H9 (cell line): ENCODE measurements around the gene TRPC4AP. TPM values are rescaled to one million over a fixed set of nuclear protein-coding genes. Genes with fewer than 3 reads are reported as not detected.
"Not testable (repeated sequence)": the region's sequence is repeated elsewhere in the genome, so short reads cannot be mapped to it uniquely, and the experiment has no call there.

ENCODE experiments used
- DNase-seq: peaks from one replicate; pipeline ENCODE4 v3.0.0-alpha.2; 2017
- H2AFZ ChIP-seq: one replicate; pipeline ENCODE4 v1.6.1; 2013; ENCODE audit warnings: mild to moderate bottlenecking, low read length, control low read depth, moderate library complexity
- H2AK5ac ChIP-seq: 2 replicates; pipeline ENCODE4 v1.6.1; 2013; ENCODE audit warnings: low read length, control low read depth, mixed read lengths; ENCODE audit not compliant: insufficient read length
- H2BK120ac ChIP-seq: one replicate; pipeline ENCODE4 v1.6.1; 2013; ENCODE audit warnings: low read depth, mild to moderate bottlenecking, low read length, control low read depth, inconsistent platforms; ENCODE audit not compliant: poor library complexity, severe bottlenecking
- H2BK12ac ChIP-seq: 2 replicates; pipeline ENCODE4 v1.6.1; 2013; ENCODE audit warnings: low read length, control low read depth, mixed read lengths, low read depth; ENCODE audit not compliant: insufficient read length
- H2BK15ac ChIP-seq: 2 replicates; pipeline ENCODE4 v1.6.1; 2013; ENCODE audit warnings: low read depth, low read length, control low read depth
- H2BK20ac ChIP-seq: one replicate; pipeline ENCODE4 v1.6.1; 2013; ENCODE audit warnings: low read depth, mild to moderate bottlenecking, low read length, control low read depth, inconsistent platforms; ENCODE audit not compliant: poor library complexity, severe bottlenecking
- H2BK5ac ChIP-seq: 2 replicates; pipeline ENCODE4 v1.6.1; 2013; ENCODE audit warnings: low read length, control low read depth, mixed read lengths; ENCODE audit not compliant: insufficient read length
- H3K14ac ChIP-seq: 2 replicates; pipeline ENCODE4 v1.6.1; 2013; ENCODE audit warnings: low read length, control low read depth; ENCODE audit not compliant: insufficient read depth
- H3K18ac ChIP-seq: 2 replicates; pipeline ENCODE4 v1.6.1; 2013; ENCODE audit warnings: low read depth, mild to moderate bottlenecking, mixed read lengths, low read length, control low read depth; ENCODE audit not compliant: insufficient read length
- H3K23ac ChIP-seq: 2 replicates; pipeline ENCODE4 v1.6.1; 2013; ENCODE audit warnings: low read length, control low read depth, mixed read lengths, low read depth; ENCODE audit not compliant: insufficient read length
- H3K23me2 ChIP-seq: 2 replicates; pipeline ENCODE4 v1.6.1; 2013; ENCODE audit warnings: low read depth, mild to moderate bottlenecking, mixed read lengths, low read length, control low read depth; ENCODE audit not compliant: insufficient read length, poor library complexity, severe bottlenecking
- H3K27ac ChIP-seq: 2 replicates; pipeline ENCODE4 v1.5.1; 2013; ENCODE audit warnings: low read length, control low read depth, mixed read lengths, low read depth; ENCODE audit not compliant: insufficient read length
- H3K27me3 ChIP-seq: 2 replicates; pipeline ENCODE4 v1.6.1; 2013; ENCODE audit warnings: low read length, control low read depth, inconsistent platforms; ENCODE audit not compliant: insufficient read depth
- H3K4ac ChIP-seq: 2 replicates; pipeline ENCODE4 v1.6.1; 2013; ENCODE audit warnings: low read depth, mild to moderate bottlenecking, control low read depth, inconsistent platforms, low read length, moderate library complexity
- H3K4me1 ChIP-seq: 2 replicates; pipeline ENCODE4 v1.6.1; 2013; ENCODE audit warnings: low read length, control low read depth, inconsistent platforms; ENCODE audit not compliant: insufficient read depth
- H3K4me2 ChIP-seq: 2 replicates; pipeline ENCODE4 v1.6.1; 2013; ENCODE audit warnings: low read length, control low read depth, mixed read lengths; ENCODE audit not compliant: insufficient read length, insufficient read depth
- H3K56ac ChIP-seq: 2 replicates; pipeline ENCODE4 v1.6.1; 2013; ENCODE audit warnings: low read depth, mild to moderate bottlenecking, mixed read lengths, low read length, control low read depth; ENCODE audit not compliant: insufficient read length
- H3K79me1 ChIP-seq: 2 replicates; pipeline ENCODE4 v1.6.1; 2013; ENCODE audit warnings: low read depth, mild to moderate bottlenecking, moderate library complexity, low read length, control low read depth, inconsistent platforms; ENCODE audit not compliant: insufficient read depth, poor library complexity, severe bottlenecking
- H3K79me2 ChIP-seq: 2 replicates; pipeline ENCODE4 v1.6.1; 2013; ENCODE audit warnings: low read length, control low read depth, inconsistent platforms; ENCODE audit not compliant: insufficient read depth
- H3K9ac ChIP-seq: 2 replicates; pipeline ENCODE4 v1.6.1; 2013; ENCODE audit warnings: low read length, control low read depth, mixed read lengths; ENCODE audit not compliant: insufficient read length; ENCODE audit errors: extremely low read depth
- H3K9me3 ChIP-seq: one replicate; pipeline ENCODE4 v1.6.1; 2013; ENCODE audit warnings: low read depth, low read length, inconsistent platforms; ENCODE audit not compliant: control insufficient read depth
- H3T11ph ChIP-seq: one replicate; pipeline ENCODE4 v1.6.1; 2013; ENCODE audit warnings: mild to moderate bottlenecking, low read length, control low read depth, inconsistent platforms
- H4K20me1 ChIP-seq: one replicate; pipeline ENCODE4 v1.6.1; 2013; ENCODE audit not compliant: control insufficient read depth, insufficient read length, insufficient read depth
- H4K5ac ChIP-seq: 2 replicates; pipeline ENCODE4 v1.6.1; 2013; ENCODE audit warnings: low read depth, mild to moderate bottlenecking, mixed read lengths, low read length, control low read depth; ENCODE audit not compliant: insufficient read length
- H4K8ac ChIP-seq: replicated peaks from 2 replicates; pipeline ENCODE4 v1.6.1; 2013; ENCODE audit warnings: low read length, control low read depth, mixed read lengths, low read depth; ENCODE audit not compliant: insufficient read length
- H4K91ac ChIP-seq: 2 replicates; pipeline ENCODE4 v1.6.1; 2013; ENCODE audit warnings: low read depth, mild to moderate bottlenecking, moderate library complexity, mixed read lengths, low read length, control low read depth; ENCODE audit not compliant: insufficient read length
- H3K27ac Mint-ChIP-seq, 3 experiments: 2 replicates in 2 of 3; 3 replicates in 1 of 3; pipeline ENCODE4 v1.8.0; 2020 to 2021; ENCODE audit warnings: mixed read lengths in 3 of 3, mild to moderate bottlenecking in 1 of 3, moderate library complexity in 1 of 3
- H3K27me3 Mint-ChIP-seq: 2 replicates; pipeline ENCODE4 v1.8.0; 2021; ENCODE audit warnings: low read depth, mild to moderate bottlenecking, moderate library complexity, mixed read lengths
- H3K36me3 Mint-ChIP-seq, 3 experiments: 2 replicates in 2 of 3; 3 replicates in 1 of 3; pipeline ENCODE4 v1.8.0; 2020 to 2021; ENCODE audit warnings: low read depth in 3 of 3, mixed read lengths in 3 of 3; ENCODE audit not compliant: insufficient read depth in 1 of 3
- H3K4me1 Mint-ChIP-seq, 2 experiments: 2 replicates each; pipeline ENCODE4 v1.8.0; 2020; ENCODE audit warnings: mixed read lengths in 2 of 2
- H3K4me3 Mint-ChIP-seq, 2 experiments: 2 replicates in 1 of 2; 3 replicates in 1 of 2; pipeline ENCODE4 v1.8.0; 2020 to 2021; ENCODE audit warnings: mild to moderate bottlenecking in 2 of 2, mixed read lengths in 2 of 2, moderate library complexity in 1 of 2
- H3K9me3 Mint-ChIP-seq, 2 experiments: 2 replicates in 1 of 2; 3 replicates in 1 of 2; pipeline ENCODE4 v1.8.0; 2020; ENCODE audit warnings: mild to moderate bottlenecking in 2 of 2, mixed read lengths in 2 of 2, moderate library complexity in 1 of 2
- CTCF ChIP-seq: fragments of 200-600 bp; sonication (generic); conservative IDR thresholded peaks from 3 replicates; pipeline ENCODE4 v1.8.0; 2021; ENCODE audit warnings: antibody characterized with exemption, mild to moderate bottlenecking
- WGBS: extraction: QIAGEN DNeasy Blood & Tissue Kit; methylation state at CpG from one replicate; pipeline ENCODE4 v1.1.7; 2013; ENCODE audit warnings: missing lambda C conversion rate, low lambda C conversion rate, mixed read lengths; ENCODE audit not compliant: insufficient read length; ENCODE audit errors: extremely low coverage; 5-methylcytosine and 5-hydroxymethylcytosine counted together
- total RNA-seq: library from RNA; stranded (reverse); gene quantifications from 2 replicates; pipeline ENCODE4 v1.2.1, GENCODE V29; 2021

Gene TRPC4AP
- total RNA-seq, 1 experiment from 2014 or later = 93.9 TPM

GRCh38 chr20:35077341-35077740, 15.3 kb downstream of the TRPC4AP start:
- Histone ChIP-seq H3T11ph (no peak overlapping the region), H2BK15ac (no peak overlapping the region), H2BK120ac (no peak overlapping the region), H2AK5ac (no peak overlapping the region), H4K8ac (no peak overlapping the region), H2BK12ac (no peak overlapping the region), H3K79me1 (peaks cover 4% of the 10 kb centered on the region), H3K27me3 (no peaks in the 10 kb centered on the region), H3K79me2 (peaks cover 5% of the 10 kb centered on the region; the same call in 1 of the 2 replicates), H2AFZ (no peak overlapping the region), H3K4me1 (no peaks in the 10 kb centered on the region), H3K23ac (no peak overlapping the region), H4K5ac (no peak overlapping the region), H3K27ac (no peak overlapping the region), H2BK5ac (no peak overlapping the region), H3K4ac (no peak overlapping the region), H2BK20ac (no peak overlapping the region), H3K56ac (no peak overlapping the region), H3K9me3 (peaks cover 7% of the 10 kb centered on the region), H3K9ac (no peak overlapping the region), H3K18ac (no peak overlapping the region), H4K91ac (no peak overlapping the region), H3K14ac (no peak overlapping the region), H4K20me1 (peaks cover 3% of the 10 kb centered on the region), H3K23me2 (no peaks in the 10 kb centered on the region), H3K4me2 (no peak overlapping the region)
- Mint-ChIP-seq H3K4me3 (no peak overlapping the region), H3K4me1 (no peaks in the 10 kb centered on the region), H3K27ac (no peak overlapping the region), H3K9me3 (peaks cover 39 to 43% of the 10 kb centered on the region in 2 experiments), H3K27me3 (no peaks in the 10 kb centered on the region), H3K36me3 (peaks cover 55 to 68% (median 63%) of the 10 kb centered on the region in 3 experiments)
- no peak for DNase-seq
- WGBS = no CpG with 5 or more reads among the region's 5 CpGs
- TF ChIP-seq CTCF = no peak

GRCh38 chr20:35071436-35072153, 21.0 kb downstream of the TRPC4AP start:
- no CpG with 5 or more reads among the region's 8 CpGs for WGBS
- not testable (repeated sequence) for H4K8ac ChIP-seq, H3K14ac ChIP-seq, H4K91ac ChIP-seq, H3K79me1 ChIP-seq, H2BK12ac ChIP-seq, H4K20me1 ChIP-seq, H3K4ac ChIP-seq, DNase-seq, H4K5ac ChIP-seq, H2BK5ac ChIP-seq, H3K9ac ChIP-seq, H3K18ac ChIP-seq, H3K23me2 ChIP-seq, H3K56ac ChIP-seq, H3K27me3 ChIP-seq, H3K79me2 ChIP-seq, H3K4me1 Mint-ChIP-seq, H3K4me2 ChIP-seq, H2AK5ac ChIP-seq, H2BK15ac ChIP-seq, H3K27ac Mint-ChIP-seq, H2AFZ ChIP-seq, H3K27ac ChIP-seq, H2BK120ac ChIP-seq, H3T11ph ChIP-seq, H3K27me3 Mint-ChIP-seq, H3K9me3 ChIP-seq, H3K4me3 Mint-ChIP-seq, H3K23ac ChIP-seq, H3K4me1 ChIP-seq, H2BK20ac ChIP-seq
- Mint-ChIP-seq H3K36me3 (peaks cover 43 to 75% (median 66%) of the 10 kb centered on the region in 3 experiments), H3K9me3 (peaks cover 30 to 31% of the 10 kb centered on the region in 2 experiments)
